DMS53 treated with DMSO at 0.1 percent for 48 hours (cell line): ENCODE results near the gene FAM120AOS.

Source experiments
- DNase-seq: peaks from one replicate; lab custom pipeline; 2025; ENCODE audit not compliant: unreplicated experiment; lab: John Stamatoyannopoulos, UW

Gene FAM120AOS

DNA sequence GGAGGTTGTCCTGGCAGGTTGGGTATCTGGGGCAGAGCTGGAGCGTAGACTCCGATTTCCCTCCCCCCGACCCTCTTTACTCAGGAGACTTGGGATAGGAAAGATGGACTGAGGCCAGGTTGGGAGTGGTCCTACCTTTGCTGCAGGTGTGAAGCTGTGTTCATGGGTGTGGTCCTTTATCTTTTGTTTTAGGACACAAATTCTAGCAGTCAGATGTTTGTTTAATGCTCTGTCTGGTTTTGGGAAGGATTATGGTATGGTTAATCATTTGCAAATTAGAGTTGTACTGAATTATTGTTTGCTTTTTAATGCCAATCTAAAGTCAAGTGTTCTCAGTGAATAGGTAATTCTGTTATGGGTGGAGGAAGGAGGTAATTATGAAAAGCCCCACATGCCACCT is 14.1 kb upstream of the FAM120AOS start:
- DNase-seq: no peak

DNA sequence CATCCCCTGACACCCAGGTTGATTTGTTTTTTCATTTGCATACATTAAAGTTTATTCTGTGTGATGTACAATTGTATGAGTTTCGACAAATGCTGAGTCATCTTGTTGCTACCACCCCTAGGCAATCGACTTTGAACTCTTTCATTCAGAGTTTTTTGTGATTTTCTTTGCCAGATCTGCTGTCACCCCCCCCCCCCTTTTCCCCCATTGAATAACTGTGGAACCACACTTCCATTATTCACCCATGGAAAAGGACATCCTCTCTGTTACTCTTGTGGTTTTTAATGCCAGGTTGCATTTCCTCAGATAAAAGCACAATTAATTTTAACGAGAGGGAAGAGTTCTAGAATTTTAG is 13.7 kb upstream of the FAM120AOS start:
- no peak for DNase-seq

DNA sequence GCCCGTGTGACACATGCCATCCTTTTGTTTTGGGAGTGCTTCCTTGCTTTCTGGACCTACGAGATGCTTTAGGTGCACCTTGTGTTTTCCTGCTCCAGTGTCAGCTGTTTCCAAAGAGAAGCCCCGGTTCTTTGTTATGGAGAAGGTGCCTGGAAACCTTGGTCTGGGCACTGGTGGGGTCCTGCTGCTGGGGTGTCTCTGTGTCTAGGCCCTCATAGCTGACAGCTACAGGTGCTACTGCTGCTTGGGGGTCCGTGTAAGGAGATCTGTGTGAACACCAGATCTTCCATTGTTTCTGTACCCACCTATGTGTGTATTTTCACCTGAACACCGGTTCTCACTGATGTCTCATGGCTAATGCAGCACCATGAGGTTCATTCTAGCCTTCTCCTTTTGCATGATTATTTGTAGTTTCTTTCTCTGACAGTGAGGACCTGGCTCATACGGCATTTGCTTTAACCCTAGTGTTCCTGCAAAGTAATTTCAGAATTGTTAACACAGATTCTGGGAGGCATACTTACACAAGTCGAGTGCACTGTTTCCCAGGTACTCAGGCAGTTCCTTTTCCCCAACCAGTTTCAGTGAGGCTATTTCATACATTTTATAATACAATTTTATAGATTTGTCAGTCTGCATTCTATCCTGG is 13.2 kb upstream of the FAM120AOS start:
- no peak for DNase-seq

DNA sequence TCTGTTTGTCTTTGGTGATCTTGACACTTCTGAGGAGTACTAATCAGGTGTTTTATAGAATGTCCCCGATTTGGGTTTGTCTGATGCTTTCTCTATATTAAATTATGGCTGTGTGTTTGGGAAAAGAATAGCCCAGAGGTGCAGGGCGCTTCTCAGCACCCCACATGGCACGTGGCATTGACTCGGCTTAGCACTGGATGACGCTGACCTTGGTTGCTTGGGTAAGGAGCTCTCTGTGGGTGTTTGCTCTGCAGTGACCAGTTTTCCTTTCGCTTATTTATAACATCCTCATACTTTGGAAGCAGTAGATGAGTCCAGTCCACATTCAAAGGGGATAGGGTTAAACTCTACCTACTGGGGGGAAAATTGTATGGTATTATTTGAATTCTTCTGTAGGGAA is 12.5 kb upstream of the FAM120AOS start:
- no peak for DNase-seq

DNA sequence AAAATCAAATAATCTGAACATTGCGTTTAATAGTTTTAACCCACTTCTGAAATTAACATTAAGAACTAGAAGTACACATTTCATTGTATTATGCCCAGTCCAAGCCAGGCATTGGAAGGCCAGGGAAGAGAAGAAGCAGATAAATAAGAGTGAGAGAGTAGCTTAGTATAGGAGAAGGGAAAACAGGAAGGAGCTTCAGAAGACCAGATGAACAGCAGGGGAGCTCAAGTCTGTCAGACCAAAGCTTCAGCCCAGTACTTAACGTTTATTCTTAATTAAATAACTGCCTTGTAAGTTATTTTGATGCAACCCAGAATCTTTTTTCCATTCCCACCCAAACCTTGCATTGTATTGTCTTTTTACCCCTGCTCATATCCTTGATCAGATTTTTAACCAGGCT is 11.5 kb upstream of the FAM120AOS start:
- DNase-seq: no peak

DNA sequence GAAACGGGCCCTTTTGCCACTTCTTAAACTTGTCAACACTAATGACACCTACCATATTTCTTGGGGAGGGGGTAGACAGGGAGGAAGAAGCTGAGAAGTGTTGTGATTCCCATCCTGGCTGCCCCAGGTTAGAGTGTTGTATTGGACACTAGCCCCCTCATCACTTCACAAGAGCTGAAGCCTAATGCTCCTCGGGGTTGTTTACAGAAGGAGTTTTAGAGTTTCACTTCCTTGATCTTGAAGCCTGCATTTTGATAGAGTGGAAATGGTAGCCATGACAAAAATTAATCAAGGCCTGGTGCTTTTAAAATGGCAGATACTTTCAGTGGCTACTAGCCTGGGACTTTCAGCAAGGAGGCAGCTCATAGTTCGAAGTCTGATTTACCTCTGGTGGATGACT is 11.0 kb upstream of the FAM120AOS start:
- no peak for DNase-seq

DNA sequence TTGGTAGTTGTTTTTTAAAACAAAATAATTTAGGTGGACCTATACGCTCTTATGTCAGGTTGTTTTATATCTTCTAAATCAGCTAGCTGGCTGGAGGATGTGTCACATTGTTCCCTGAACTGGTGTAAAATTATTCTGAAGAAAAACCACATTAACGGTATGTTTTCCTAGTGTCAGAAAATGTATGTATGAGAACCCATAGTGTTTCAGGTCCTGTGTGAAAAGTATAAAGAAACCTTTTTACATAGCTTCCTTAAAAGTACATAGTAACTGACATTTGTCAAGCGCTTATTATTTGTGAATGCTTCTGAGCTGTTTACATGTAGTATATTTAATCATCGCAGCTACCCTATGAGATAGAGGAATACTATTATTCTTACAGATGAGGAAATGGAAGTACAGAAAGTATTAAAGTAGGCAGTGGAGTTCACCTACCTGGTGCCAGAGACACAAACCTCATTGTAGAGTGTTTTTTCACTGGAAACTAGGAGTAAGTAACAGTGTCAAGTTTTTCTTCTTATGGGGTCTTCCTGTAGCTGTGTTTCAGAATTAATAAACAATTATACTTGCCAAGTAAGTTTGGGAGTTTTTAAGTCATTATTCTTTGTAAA is 10.4 kb upstream of the FAM120AOS start:
- DNase-seq: no peak

DNA sequence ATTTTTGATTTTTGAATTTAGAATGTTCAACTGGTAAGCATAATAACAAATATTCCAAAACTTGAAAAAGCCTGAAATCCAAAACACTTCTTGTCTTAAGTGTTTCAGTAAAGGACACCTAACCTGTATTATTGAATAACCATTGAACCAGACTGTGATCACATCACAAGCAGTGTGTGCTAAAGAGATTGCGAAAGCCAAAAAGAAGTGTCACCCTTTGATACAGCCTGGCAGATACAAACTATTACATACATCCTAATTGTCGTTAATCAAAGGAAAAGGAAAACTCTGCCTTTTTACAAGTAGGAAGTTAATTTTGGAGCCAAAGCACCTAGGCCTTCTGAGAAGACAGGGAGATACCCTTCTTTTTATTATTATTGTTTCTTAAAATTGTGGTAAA is 8.4 kb upstream of the FAM120AOS start:
- DNase-seq: no peak

DNA sequence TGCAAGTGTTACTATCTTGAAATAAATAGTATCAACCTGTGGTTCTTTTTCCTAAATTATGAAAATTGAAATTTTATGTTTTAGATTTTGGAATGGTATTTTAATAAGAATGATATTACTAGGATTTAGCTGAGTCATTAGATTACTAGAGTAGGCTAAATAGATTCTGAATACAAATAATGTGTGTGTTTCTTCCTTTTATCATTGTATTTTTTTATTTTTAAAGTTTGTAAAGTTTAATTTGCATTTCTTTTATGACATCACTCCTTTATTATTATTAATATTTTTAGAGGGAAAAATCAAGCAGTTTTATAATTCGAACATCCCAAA is 8.0 kb upstream of the FAM120AOS start:
- no peak for DNase-seq

DNA sequence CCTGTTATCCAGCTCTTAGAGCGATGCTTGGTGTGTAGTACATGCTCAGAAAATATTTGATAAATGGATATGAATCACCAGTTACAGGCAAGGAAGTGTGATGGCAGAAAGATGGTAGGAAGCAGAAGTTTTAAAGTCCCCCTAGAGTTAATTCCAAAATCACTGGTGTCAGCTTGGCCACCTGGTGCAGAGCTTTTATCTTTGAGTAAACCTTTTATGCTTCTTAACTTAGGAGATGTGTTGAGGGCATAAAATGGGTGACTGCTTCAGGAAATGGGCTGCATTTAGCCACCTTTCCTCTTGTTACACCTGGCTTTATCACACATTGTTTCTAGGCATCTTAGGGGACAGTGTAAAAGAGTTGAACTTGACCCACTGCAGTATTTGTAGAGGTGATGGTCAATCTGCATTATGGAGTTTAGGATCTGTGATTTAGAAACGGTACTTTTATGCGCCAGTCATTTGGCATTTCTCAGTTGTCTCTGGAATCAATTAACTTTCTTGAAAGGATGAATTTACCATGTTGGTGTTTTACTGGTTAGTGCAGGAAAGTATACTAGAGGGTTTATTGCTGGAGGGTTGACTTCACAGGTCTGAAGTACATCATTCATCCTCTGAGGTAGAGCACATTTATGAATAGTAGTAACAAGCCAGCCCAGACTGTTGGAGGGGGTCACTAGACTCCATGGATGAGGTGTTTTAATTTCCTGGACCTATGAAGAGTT is 7.5 kb upstream of the FAM120AOS start:
- DNase-seq: no peak

DNA sequence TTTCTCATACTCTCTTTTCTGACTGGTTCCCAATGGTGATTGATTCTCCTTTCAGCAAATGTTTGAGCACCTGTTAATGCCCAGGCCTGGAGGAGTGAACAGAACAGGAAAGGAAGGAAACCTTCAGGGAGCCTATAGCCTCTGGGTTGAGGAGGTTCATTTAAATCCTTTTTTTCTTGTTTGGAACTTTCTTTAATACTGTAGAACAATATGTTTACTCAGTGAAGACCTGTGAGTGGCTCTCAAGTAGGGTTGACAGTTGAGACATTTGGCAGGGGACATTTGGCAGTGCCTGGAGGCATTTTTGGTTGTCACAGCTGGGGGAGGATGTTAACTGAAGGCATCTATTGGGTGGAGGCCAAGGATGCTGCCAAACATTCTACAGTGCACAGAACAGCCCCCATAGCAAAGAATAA is 6.1 kb upstream of the FAM120AOS start:
- no peak for DNase-seq

DNA sequence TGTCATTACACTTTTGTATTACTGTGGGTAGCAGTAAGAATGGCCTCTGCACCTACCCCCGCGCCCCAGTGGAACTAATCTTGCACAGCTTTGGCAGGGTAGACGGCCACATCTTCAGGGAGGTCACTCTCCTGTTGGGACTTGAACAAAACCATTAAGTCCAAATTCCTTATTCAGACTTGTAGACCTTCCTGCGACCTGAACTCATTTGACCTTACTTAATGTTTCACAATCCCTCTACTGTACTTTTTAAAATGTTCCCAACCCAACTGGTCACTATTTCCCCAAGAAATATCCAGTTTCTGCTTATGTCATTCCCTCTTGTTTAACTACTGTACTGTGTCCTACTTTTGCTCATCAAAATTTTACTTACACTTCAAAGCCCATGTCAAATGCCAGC is 5.3 kb upstream of the FAM120AOS start:
- DNase-seq: no peak

DNA sequence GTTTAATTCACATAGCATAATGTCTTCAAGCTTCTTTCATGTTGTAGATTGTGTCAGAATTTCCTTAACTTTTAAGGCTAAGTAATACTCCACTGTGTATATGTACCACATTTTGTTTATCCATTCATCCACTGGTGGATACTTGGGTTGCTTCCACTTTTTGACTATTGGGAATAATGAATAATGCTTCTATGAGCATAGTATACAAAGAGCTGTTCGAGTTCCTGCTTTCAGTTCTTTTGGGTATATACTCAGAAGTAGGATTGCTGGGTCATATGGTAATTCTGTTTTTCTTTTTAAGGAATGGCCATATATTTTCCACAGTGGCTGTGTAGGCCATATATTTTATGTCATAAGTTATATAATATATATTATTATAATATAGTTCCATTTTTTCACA is 3.6 kb upstream of the FAM120AOS start:
- DNase-seq: no peak

DNA sequence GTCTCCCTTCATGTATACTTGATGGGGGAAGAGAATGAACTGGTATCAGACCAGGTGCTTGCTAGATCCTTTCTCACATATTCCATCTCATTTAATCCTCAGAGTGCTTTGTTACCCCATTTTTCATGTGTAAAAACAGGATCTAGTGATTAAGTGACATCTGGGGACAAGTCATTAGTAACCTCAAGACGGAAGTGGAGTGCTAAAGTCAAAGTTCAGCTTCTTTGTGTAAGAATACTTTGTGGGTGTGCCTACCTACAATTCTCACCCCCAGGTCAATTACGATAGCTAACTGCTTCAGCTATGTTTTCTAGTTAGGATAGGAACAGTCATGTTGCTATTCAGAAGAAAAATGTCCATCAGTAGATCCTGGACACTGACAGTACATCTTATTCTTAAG is 3.1 kb upstream of the FAM120AOS start:
- DNase-seq: no peak

DNA sequence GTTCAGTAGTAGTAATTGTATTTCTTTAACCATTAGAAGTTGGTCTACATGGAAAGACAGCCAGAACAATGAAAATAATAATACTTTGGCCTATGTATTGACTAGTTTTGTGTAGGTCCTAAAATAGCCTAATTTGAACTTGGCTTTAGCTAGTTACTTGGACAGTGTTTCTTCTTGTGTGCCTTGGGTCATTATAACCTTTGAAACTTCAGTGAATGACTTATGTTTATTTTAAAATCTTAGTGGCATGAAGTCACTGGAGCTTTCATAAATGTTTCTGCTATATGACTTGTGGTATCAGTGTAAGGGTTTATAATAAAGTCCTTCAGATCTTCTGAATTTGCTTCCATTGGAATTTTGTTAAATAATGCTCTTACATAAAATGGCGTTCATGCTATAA is 2.6 kb upstream of the FAM120AOS start:
- no peak for DNase-seq

DNA sequence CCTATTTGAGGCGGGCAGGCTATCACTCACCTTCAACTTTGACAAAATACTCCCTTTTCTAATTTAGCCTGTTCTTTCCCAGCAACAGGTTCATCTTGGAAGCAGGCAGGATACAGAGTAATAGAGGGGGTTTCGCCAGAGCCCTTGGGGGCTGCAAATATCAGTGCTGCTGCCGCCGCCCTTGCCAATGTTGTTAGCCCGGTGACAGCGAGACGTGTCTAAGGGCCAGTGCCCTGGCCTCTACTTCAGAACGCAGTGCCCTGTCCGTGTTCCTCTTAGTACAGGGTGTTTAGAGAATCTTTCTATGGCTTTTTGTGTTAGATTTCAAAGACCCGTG is 703 bp downstream of the FAM120AOS start:
- DNase-seq: no peak

DNA sequence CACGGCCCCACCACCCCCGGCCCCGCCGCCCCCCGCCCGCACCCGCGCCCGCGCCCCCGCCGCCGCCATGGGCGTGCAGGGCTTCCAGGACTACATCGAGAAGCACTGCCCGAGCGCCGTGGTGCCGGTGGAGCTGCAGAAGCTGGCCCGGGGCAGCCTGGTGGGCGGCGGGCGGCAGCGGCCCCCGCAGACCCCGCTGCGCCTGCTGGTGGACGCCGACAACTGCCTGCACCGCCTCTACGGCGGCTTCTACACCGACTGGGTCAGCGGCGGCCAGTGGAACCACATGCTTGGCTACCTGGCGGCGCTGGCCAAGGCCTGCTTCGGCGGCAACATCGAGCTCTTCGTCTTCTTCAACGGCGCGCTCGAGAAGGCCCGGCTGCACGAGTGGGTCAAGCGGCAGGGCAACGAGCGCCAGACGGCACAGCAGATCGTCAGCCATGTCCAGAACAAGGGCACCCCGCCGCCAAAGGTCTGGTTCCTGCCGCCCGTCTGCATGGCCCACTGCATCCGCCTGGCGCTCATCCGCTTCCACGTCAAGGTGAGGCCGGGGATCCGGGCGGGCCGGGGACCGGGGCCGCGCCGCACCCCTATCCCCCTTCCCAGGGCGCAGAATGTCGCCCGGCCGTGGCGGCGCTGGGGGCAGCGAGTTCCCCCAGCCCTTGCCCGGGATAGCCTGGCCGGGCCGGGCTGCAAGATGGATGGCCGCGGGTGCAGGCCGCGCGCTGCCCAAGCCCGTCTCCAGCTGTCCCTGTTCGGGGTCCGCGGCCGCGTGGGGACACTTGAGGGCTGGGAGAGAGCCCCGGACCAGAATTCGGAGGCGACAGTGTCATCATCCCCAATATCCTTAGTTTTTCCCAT is 1.3 kb downstream of the FAM120AOS start:
- DNase-seq: no peak

DNA sequence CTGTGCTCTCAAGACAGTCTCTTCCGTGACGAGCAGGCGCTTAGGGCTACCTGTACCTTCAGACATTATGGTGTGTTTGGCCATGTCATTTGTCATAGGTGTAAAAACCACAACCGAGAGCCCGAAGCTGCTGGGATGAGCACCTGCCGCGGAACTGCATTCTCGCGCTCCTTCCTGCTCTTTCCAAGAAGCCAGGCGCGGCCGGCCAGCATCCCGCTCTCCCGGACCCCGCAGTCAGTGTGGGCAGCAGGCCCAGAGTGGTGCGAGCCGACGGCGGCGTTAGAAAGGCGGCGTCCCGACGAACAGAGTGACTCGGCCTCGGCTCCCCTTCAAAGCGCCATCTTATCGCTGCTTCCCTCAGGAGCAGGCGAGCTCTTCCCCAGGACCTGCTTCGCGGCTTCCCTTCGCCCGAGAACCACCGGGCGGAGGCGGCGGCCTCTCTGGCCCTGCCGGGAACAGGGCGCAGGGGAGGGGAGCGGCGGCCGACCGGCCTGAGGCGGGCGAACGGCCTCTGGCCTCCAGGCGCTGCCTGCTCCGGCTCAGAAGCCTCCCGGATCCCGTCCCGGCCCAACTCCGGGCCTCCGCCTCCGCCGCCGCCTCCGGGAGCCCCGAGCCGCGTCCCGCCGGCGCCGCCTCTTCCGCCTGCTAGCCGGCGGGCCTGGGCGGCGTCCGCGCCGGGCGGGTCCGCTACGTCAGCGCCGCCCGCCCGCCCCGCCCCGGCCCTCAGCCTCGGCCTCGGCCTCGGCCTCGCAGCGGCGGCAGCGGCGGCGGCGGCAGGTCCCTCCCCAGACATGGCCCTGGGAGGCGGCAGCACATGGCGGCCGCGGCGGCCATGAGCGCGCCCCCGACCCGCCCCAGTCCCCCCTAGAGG is 2.2 kb downstream of the FAM120AOS start, which contains the start of gene FAM120A:
TSS of gene FAM120A (plus strand) at position 741 of the 871 bp plus-strand sequence. CDS start 231 bp downstream, outside the sequence.
- DNase-seq: peak; percentile 38

DNA sequence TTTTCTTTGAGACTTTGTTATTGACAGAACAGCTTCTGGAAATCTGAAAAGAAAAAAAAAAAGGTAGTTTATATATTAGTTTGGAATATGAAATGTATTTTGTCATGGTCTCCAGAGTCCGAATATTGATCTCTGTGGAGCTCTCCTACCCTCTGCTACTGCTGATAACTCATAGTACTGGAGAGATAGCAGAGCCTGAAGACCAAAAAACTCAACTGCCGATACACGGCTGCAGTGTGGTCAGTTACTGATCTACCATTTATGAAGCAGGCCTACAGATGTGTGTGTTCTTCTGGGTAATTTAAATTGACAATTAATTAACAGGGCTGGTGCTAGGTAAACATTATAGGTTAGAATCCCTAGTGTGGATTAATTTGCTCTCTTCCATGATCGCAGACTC is 5.7 kb downstream of the FAM120AOS start:
- no peak for DNase-seq

DNA sequence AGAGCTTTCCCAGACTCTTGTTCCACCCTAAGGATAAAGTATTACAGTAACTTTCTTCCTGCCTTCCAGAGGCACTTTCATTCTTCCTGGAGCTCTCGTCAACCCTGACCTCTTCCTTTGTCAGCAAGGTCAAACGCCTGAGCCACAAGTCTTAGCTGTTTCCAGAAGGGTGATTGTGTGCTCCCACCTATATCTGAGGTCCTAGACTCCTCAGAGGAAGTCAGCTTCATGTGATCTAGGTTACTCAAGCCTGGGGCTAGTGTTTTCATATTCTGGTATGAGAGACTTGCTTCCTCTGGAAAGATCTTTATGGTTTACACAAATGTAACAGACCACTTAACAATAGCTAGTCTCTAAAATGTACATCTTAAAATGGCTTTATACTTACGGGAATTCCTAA is 7.3 kb downstream of the FAM120AOS start:
- DNase-seq: no peak
